Breast epithelium (tissue), 4 donors: ENCODE data around the gene FLAD1. TPM values are rescaled to one million over a fixed set of nuclear protein-coding genes. Genes with fewer than 3 reads are reported as not detected.

Experiments used
- DNase-seq, 2 donors: peaks; one replicate each; pipeline ENCODE4 v3.0.0-alpha.2; 2019; ENCODE audit warnings: low spot score in 2 of 2
- H3K27ac ChIP-seq, 2 donors: fragments of 200-600 bp; sonication (generic) in 1 of 2; one replicate each; pipeline ENCODE4 v1.5.1; 2016 to 2019; ENCODE audit warnings: mild to moderate bottlenecking in 1 of 2
- H3K27me3 ChIP-seq, 2 donors: fragments of 200-600 bp; sonication (generic) in 1 of 2; one replicate each; pipeline versions ENCODE4 v1.5.1 to v1.6.0; 2017 to 2019; ENCODE audit warnings: control low read depth in 1 of 2, mild to moderate bottlenecking in 1 of 2
- H3K36me3 ChIP-seq: fragments of 200-600 bp; one replicate; pipeline ENCODE4 v1.5.1; 2019
- H3K4me1 ChIP-seq, 2 donors: fragments of 200-600 bp; sonication (generic); one replicate each; pipeline ENCODE4 v1.5.1; 2016 to 2019; ENCODE audit warnings: control low read depth in 1 of 2
- H3K4me3 ChIP-seq, 3 donors: fragments of 200-600 bp; sonication (generic); 1 replicate in 2 of 3; 2 replicates in 1 of 3; pipeline ENCODE4 v1.5.1; 2016 to 2019; ENCODE audit warnings: mild to moderate bottlenecking in 3 of 3, moderate library complexity in 2 of 3
- H3K9me3 ChIP-seq, 2 donors: fragments of 200-600 bp; sonication (generic) in 1 of 2; one replicate each; pipeline ENCODE4 v1.5.1; 2016 to 2019; ENCODE audit warnings: control low read depth in 1 of 2
- CTCF ChIP-seq, 3 donors: fragments of 450-650 bp; IDR thresholded peaks; one replicate each; pipeline ENCODE4 v1.5.1; 2016 to 2017; ENCODE audit warnings: antibody characterized with exemption in 3 of 3, mild to moderate bottlenecking in 3 of 3, moderate library complexity in 3 of 3
- POLR2A ChIP-seq: fragments of 450-650 bp; IDR thresholded peaks from one replicate; pipeline ENCODE4 v1.6.1; 2016; ENCODE audit warnings: antibody characterized with exemption, mild to moderate bottlenecking, moderate library complexity
- POLR2AphosphoS5 ChIP-seq, 3 donors: sonication (generic); formaldehyde crosslinking; IDR thresholded peaks; one replicate each; pipeline ENCODE4 v1.6.1; 2017; ENCODE audit warnings: antibody characterized with exemption in 3 of 3
- intact Hi-C: fragments of 100-400 bp; cut with DNase I; formaldehyde crosslinking; loops from one replicate; pipeline ENCODE4 v1.15.1; 2023; ENCODE audit warnings: low total_unique reads
- total RNA-seq, 3 donors: library from RNA; depleted of rRNA; stranded (reverse); fragments of >200 nt; gene quantifications; one replicate each; pipeline ENCODE4 v1.1.0, GENCODE V29; 2016

The FLAD1 gene
- total RNA-seq, 3 donors from 2014 or later: 27.0 to 42.7 (median 39.3) TPM

GRCh38 chr1:155007251-155007828, 24.2 kb downstream of the FLAD1 start:
- peak overlapping the region; percentile 98 to 99 for H3K27ac ChIP-seq

GRCh38 chr1:155008015-155008941, 25.1 kb downstream of the FLAD1 start:
- DNase-seq: peak in 1 of 2 donors; percentile 71
- H3K4me1 ChIP-seq: peaks cover 34 to 53% of the 10 kb centered on the region in 2 donors
- H3K4me3 ChIP-seq: peak overlapping the region; percentile 33 to 73 (median 63)

More at GRCh38 chr1:155007251-155007828, 24.2 kb downstream of the FLAD1 start:
- H3K36me3 ChIP-seq: no peaks in the 10 kb centered on the region
- peak overlapping the region in 2 of 3 donors; percentile 63 to 73 for H3K4me3 ChIP-seq
- intact Hi-C loops: no loop called here
- TF ChIP-seq POLR2AphosphoS5 (IDR thresholded peaks at IDR 0.05) (peak in 1 of 3 donors; percentile 47), CTCF (IDR thresholded peaks at IDR 0.05) (no peak), POLR2A (no peak)
- DNase-seq: peak; percentile 68 to 85
- no peaks in the 10 kb centered on the region for H3K27me3 ChIP-seq
- no peaks in the 10 kb centered on the region for H3K9me3 ChIP-seq
- H3K4me1 ChIP-seq: peaks cover 34 to 51% of the 10 kb centered on the region in 2 donors

GRCh38 chr1:155009221-155009711, 26.1 kb downstream of the FLAD1 start:
- Histone ChIP-seq H3K4me1 (peaks cover 34 to 52% of the 10 kb centered on the region in 2 donors), H3K27me3 (no peaks in the 10 kb centered on the region), H3K9me3 (no peaks in the 10 kb centered on the region), H3K36me3 (no peaks in the 10 kb centered on the region), H3K4me3 (peak overlapping the region; percentile 33 to 73 (median 63)), H3K27ac (peak overlapping the region; percentile 98 to 99)
- no peak for DNase-seq
- no peak for TF ChIP-seq CTCF (IDR thresholded peaks at IDR 0.05)
- TF ChIP-seq POLR2A: no peak
- TF ChIP-seq POLR2AphosphoS5 (IDR thresholded peaks at IDR 0.05): no peak
- intact Hi-C loops: no loop called here

More at GRCh38 chr1:155008015-155008941, 25.1 kb downstream of the FLAD1 start:
- no peak for TF ChIP-seq POLR2AphosphoS5 (IDR thresholded peaks at IDR 0.05)
- intact Hi-C loops: no loop called here
- Histone ChIP-seq H3K9me3 (no peaks in the 10 kb centered on the region), H3K36me3 (no peaks in the 10 kb centered on the region), H3K27me3 (no peaks in the 10 kb centered on the region), H3K27ac (peak overlapping the region; percentile 98 to 99)

- Histone ChIP-seq H3K36me3 (no peaks in the 10 kb centered on the region), H3K27me3 (no peaks in the 10 kb centered on the region), H3K4me1 (peaks cover 31 to 47% of the 10 kb centered on the region in 2 donors), H3K4me3 (peak overlapping the region; percentile 33 to 73 (median 63)), H3K27ac (peak overlapping the region; percentile 98 to 99), H3K9me3 (no peaks in the 10 kb centered on the region)
- intact Hi-C loops: no loop called here
- TF ChIP-seq CTCF (IDR thresholded peaks at IDR 0.05) (no peak), POLR2A (no peak), POLR2AphosphoS5 (IDR thresholded peaks at IDR 0.05) (no peak)
- no peak for DNase-seq
Measured at GRCh38 chr1:155009742-155010141, 26.6 kb downstream of the FLAD1 start.

GRCh38 chr1:155010211-155010918, 27.2 kb downstream of the FLAD1 start:
- H3K27ac ChIP-seq: peak overlapping the region; percentile 98 to 99
- no peaks in the 10 kb centered on the region for H3K27me3 ChIP-seq
- no peaks in the 10 kb centered on the region for H3K9me3 ChIP-seq
- H3K4me3 ChIP-seq: peak overlapping the region; percentile 33 to 73 (median 63)
- no peaks in the 10 kb centered on the region for H3K36me3 ChIP-seq
- TF ChIP-seq CTCF (IDR thresholded peaks at IDR 0.05): no peak
- intact Hi-C loops: no loop called here
- H3K4me1 ChIP-seq: peaks cover 28 to 42% of the 10 kb centered on the region in 2 donors
- DNase-seq: no peak
